K562 (cell line): Measurements from ENCODE around the gene TEDDM1. TPM values are rescaled to one million over a fixed set of nuclear protein-coding genes. Genes with fewer than 3 reads are reported as not detected.

ENCODE experiments used
- ATAC-seq: fragments of 200-7000 bp; cut with Tn5 transposase; 3 replicates; pipeline ENCODE4 v1.9.1; 2020; ENCODE audit warnings: moderate library complexity
- BruUV-seq: library from RNA; stranded (reverse); fragments of 400-500 nt; replicated peaks from 2 replicates; lab custom pipeline; 2021; lab: Mats Ljungman, UMichigan
- CTCF ChIA-PET: fragments of 300-600 bp; formaldehyde crosslinking; extraction: SDS; loops from one replicate; lab custom pipeline; 2021; ENCODE audit warnings: low intra/inter-chr PET ratio; lab: Yijun Ruan, JAX
- POLR2A ChIA-PET: fragments of 300-600, 350-650 bp; sonication (Branson Sonifier 250); formaldehyde crosslinking; extraction: SDS; loops from one replicate; lab custom pipeline; 2021; ENCODE audit warnings: antibody characterized with exemption, inconsistent platforms; lab: Yijun Ruan, JAX
- DNase-seq, 4 experiments: peaks; one replicate each; pipeline versions ENCODE4 v3.0.0 to v3.0.0-alpha.2; 2011 to 2018; ENCODE audit warnings: low spot score in 3 of 4, mixed read lengths in 3 of 4; ENCODE audit errors: extremely low read depth in 1 of 4
- FAIRE-seq: peaks from 2 replicates; lab custom pipeline; 2011; peaks lifted over from hg19 to GRCh38; lab: Jason Lieb, UNC
- H2AFZ ChIP-seq: 2 replicates; pipeline ENCODE4 v1.6.0; 2011; ENCODE audit warnings: low read depth, low read length, control low read depth, inconsistent platforms
- H3K27ac ChIP-seq: fragments of 200-600 bp; 3 replicates; pipeline ENCODE4 v1.8.0; 2011; ENCODE audit warnings: low read depth, mild to moderate bottlenecking, control low read depth, inconsistent platforms, low read length, moderate library complexity, mixed read lengths; ENCODE audit errors: extremely low read depth
- H3K27me3 ChIP-seq, 2 experiments: fragments of 300-600 bp in 1 of 2; 2 replicates in 1 of 2; 3 replicates in 1 of 2; pipeline versions ENCODE4 v1.6.0 to v1.8.0; 2011; ENCODE audit warnings: inconsistent platforms in 2 of 2, low read length in 2 of 2, mild to moderate bottlenecking in 1 of 2, mixed read lengths in 1 of 2, moderate library complexity in 1 of 2; ENCODE audit not compliant: control insufficient read depth in 2 of 2, insufficient read depth in 2 of 2
- H3K36me3 ChIP-seq: fragments of 300-600 bp; 3 replicates; pipeline ENCODE4 v1.8.0; 2011; ENCODE audit warnings: mild to moderate bottlenecking, low read length, inconsistent platforms; ENCODE audit not compliant: control insufficient read depth, insufficient read depth
- H3K4me1 ChIP-seq, 2 experiments: fragments of 200-600 bp in 1 of 2; replicated peaks in 1 of 2; 2 replicates in 1 of 2; 3 replicates in 1 of 2; pipeline versions ENCODE4 v1.5.1 to v1.8.0; 2011; ENCODE audit warnings: inconsistent platforms in 2 of 2, low read length in 2 of 2, mild to moderate bottlenecking in 1 of 2, mixed read lengths in 1 of 2, moderate library complexity in 1 of 2; ENCODE audit not compliant: control insufficient read depth in 2 of 2, insufficient read depth in 2 of 2
- H3K4me2 ChIP-seq: 2 replicates; pipeline ENCODE4 v1.6.1; 2011; ENCODE audit warnings: low read length, control low read depth, inconsistent platforms, mixed read lengths; ENCODE audit not compliant: insufficient read depth
- H3K4me3 ChIP-seq: fragments of 200-600 bp; sonication (generic), shearing (Covaris generic); 2 replicates; pipeline ENCODE4 v1.5.1; 2016; ENCODE audit warnings: control low read depth, inconsistent platforms
- H3K79me2 ChIP-seq: fragments of 200-600 bp; 3 replicates; pipeline ENCODE4 v1.8.0; 2011; ENCODE audit warnings: low read length, inconsistent platforms; ENCODE audit not compliant: control insufficient read depth, insufficient read depth
- H3K9ac ChIP-seq, 2 experiments: 2 replicates each; pipeline versions ENCODE4 v1.6.0 to v1.6.1; 2011; ENCODE audit warnings: low read depth in 2 of 2, low read length in 2 of 2, control low read depth in 1 of 2, inconsistent platforms in 1 of 2, mild to moderate bottlenecking in 1 of 2, mixed read lengths in 1 of 2; ENCODE audit not compliant: insufficient read depth in 1 of 2
- H3K9me1 ChIP-seq: one replicate; pipeline ENCODE4 v1.6.0; 2011; ENCODE audit warnings: inconsistent platforms, mild to moderate bottlenecking, low read length, moderate library complexity; ENCODE audit not compliant: control insufficient read depth, insufficient read depth
- H3K9me3 ChIP-seq: replicated peaks from 2 replicates; pipeline ENCODE4 v1.5.1; 2011; ENCODE audit warnings: low read depth, low read length, inconsistent platforms; ENCODE audit not compliant: control insufficient read depth, insufficient read depth
- H4K20me1 ChIP-seq: replicated peaks from 2 replicates; pipeline ENCODE4 v1.6.1; 2011; ENCODE audit warnings: low read length, inconsistent platforms, mixed read lengths; ENCODE audit not compliant: control insufficient read depth, insufficient read depth
- ARID4B ChIP-seq: sonication (generic); formaldehyde crosslinking; IDR thresholded peaks from 2 replicates; pipeline ENCODE4 v1.8.0; 2022; ENCODE audit warnings: mild to moderate bottlenecking, missing genetic modification reagents
- CAMTA2 ChIP-seq: fragments of 250-450 bp; sonication (Bioruptor Pico); conservative IDR thresholded peaks from 2 replicates; pipeline ENCODE4 v1.5.1; 2022
- KAT7 ChIP-seq: sonication (generic); formaldehyde crosslinking; IDR thresholded peaks from 2 replicates; pipeline ENCODE4 v1.8.0; 2022; ENCODE audit warnings: missing genetic modification reagents, mild to moderate bottlenecking, borderline replicate concordance
- POLR2AphosphoS5 ChIP-seq: IDR thresholded peaks from 2 replicates; pipeline ENCODE4 v1.6.1; 2011; ENCODE audit warnings: mild to moderate bottlenecking, low read depth, low read length, moderate library complexity; ENCODE audit not compliant: control insufficient read depth, insufficient read depth
- SMARCB1 ChIP-seq: IDR thresholded peaks from 2 replicates; pipeline ENCODE4 v1.6.1; 2011; ENCODE audit warnings: improper control_type of control experiment, low read depth; ENCODE audit not compliant: insufficient read length
- TBL1XR1 ChIP-seq, 2 experiments: IDR thresholded peaks; 2 replicates each; pipeline ENCODE4 v1.6.1; 2012; ENCODE audit warnings: improper control_type of control experiment in 2 of 2, low read length in 2 of 2, mild to moderate bottlenecking in 1 of 2
- ZMIZ1 ChIP-seq, 2 experiments: fragments of 150-350 bp in 1 of 2; IDR thresholded peaks; 2 replicates each; pipeline ENCODE4 v1.6.1; 2012 to 2016; ENCODE audit warnings: low read depth in 2 of 2, low read length in 2 of 2, mild to moderate bottlenecking in 1 of 2, moderate library complexity in 1 of 2
- ZNF282 ChIP-seq: sonication (generic); formaldehyde crosslinking; IDR thresholded peaks from 2 replicates; pipeline ENCODE4 v1.8.1; 2023; ENCODE audit warnings: missing genetic modification reagents
- ZNF740 ChIP-seq, 3 experiments: fragments of 200-800 bp in 1 of 3; sonication (Bioruptor generic) in 1 of 3; sonication (generic) in 1 of 3; formaldehyde crosslinking in 1 of 3; IDR thresholded peaks; 2 replicates each; pipeline versions ENCODE4 v1.6.1 to v1.8.0; 2016 to 2022; ENCODE audit warnings: mild to moderate bottlenecking in 2 of 3, missing compliant biosample characterization in 2 of 3, missing genetic modification characterization in 2 of 3, missing genetic modification reagents in 1 of 3
- WGBS: fragments of 100-300 bp; shearing (Covaris generic); methylation state at CpG from one replicate; pipeline ENCODE4 v1.1.6; 2016; ENCODE audit warnings: low coverage, mixed read lengths; ENCODE audit not compliant: insufficient coverage; ENCODE audit errors: missing lambda C conversion rate; 5-methylcytosine and 5-hydroxymethylcytosine counted together
- in situ Hi-C: fragments of 300-500 bp; cut with MboI; formaldehyde crosslinking; loops from 4 replicates; pipeline ENCODE4 v1.15.0; 2018; ENCODE audit warnings: inconsistent platforms, mixed read lengths
- intact Hi-C: fragments of 100-400 bp; cut with micrococcal nuclease; formaldehyde crosslinking; loops from 2 replicates; pipeline ENCODE4 v1.14.2; 2022
- polyA plus RNA-seq, 8 experiments: library from polyadenylated mRNA; depleted of rRNA in 4 of 8; stranded (reverse) in 5 of 8; unstranded in 3 of 8; fragments of >200 nt; fragmentation: Nextera tagmentation in 2 of 8; fragmentation: Illumina TruSeq in 1 of 8; extraction: Ambion mirVana in 2 of 8; extraction: Trizol in 1 of 8; gene quantifications; 2 replicates each; pipeline versions ENCODE4 v1.2.1 to v1.2.3, GENCODE V29; 2011 to 2014; ENCODE audit warnings: inconsistent platforms in 1 of 8, missing spikeins in 1 of 8
- total RNA-seq, 7 experiments: library from RNA; depleted of rRNA in 6 of 7; stranded (reverse); fragments of >200 nt in 6 of 7; fragmentation: Illumina TruSeq in 2 of 7; extraction: Trizol in 2 of 7; gene quantifications; 2 replicates each; pipeline versions ENCODE4 v1.2.1 to v1.2.3, GENCODE V29; 2011 to 2021; ENCODE audit warnings: low replicate concordance in 1 of 7

The TEDDM1 gene
- total and polyA plus RNA-seq, 9 of the 15 experiments (the other 6 are each of a cell fraction or from before 2014, with no cell fraction given): not detected

GRCh38 chr1:182385885-182386853 is 14.3 kb downstream of the TEDDM1 start:
- Histone ChIP-seq H4K20me1 (peaks cover 43% of the 10 kb centered on the region), H3K4me3 (no peak overlapping the region), H3K9me3 (no peaks in the 10 kb centered on the region), H3K9me1 (peaks cover 27% of the 10 kb centered on the region), H3K4me1 (peaks cover 23 to 45% of the 10 kb centered on the region in 2 experiments; a peak in 4 of 5 replicates), H3K36me3 (peaks cover 96% of the 10 kb centered on the region), H3K79me2 (peaks cover 67% of the 10 kb centered on the region), H3K4me2 (peak overlapping the region; percentile 54; the same call in 1 of the 2 replicates), H3K27me3 (no peaks in the 10 kb centered on the region), H3K27ac (peak overlapping the region; percentile 41; the same call in 2 of the 3 replicates), H2AFZ (no peak overlapping the region), H3K9ac (no peak overlapping the region)
- peak in 1 of 4 experiments; percentile 41 for DNase-seq
- no peak for FAIRE-seq
- no peak for ATAC-seq
- 88% methylated on average over 8 of the region's 8 CpGs for WGBS
- in situ Hi-C loops (no loop called here), intact Hi-C loops (no loop called here)
- no TSS peak for BruUV-seq
- POLR2A ChIA-PET: interaction anchor here (0.6 to 8.0 kb wide), 8 partner anchors 10 to 297 kb away, joined by 3 to 137 read pairs (median 6); no protein-coding TSS in a partner anchor
- CTCF ChIA-PET: no interaction called here
- TF ChIP-seq ZNF282 (CRISPR knock-in tag): no peak
- 0 out of 2 replicates have a peak, but pooled peaks have one; percentile 20 for TF ChIP-seq ZNF740 (CRISPR knock-in tag; IDR thresholded peaks at IDR 0.05)
- no peak for TF ChIP-seq ZNF740 (tag; IDR thresholded peaks at IDR 0.05)
- TF ChIP-seq KAT7 (CRISPR knock-in tag): 0 out of 2 replicates have a peak, but pooled peaks have one; percentile 27
- TF ChIP-seq CAMTA2: no peak
- TF ChIP-seq POLR2AphosphoS5: 0 out of 2 replicates have a peak, but pooled peaks have one; percentile 10
- TF ChIP-seq ZMIZ1 (IDR thresholded peaks at IDR 0.05; ENCODE audit: low read depth in 2 of 2, low read length in 2 of 2): no peak
- no peak for TF ChIP-seq ARID4B (CRISPR knock-in tag)
- TF ChIP-seq SMARCB1: no peak
- peak in 1 of 2 experiments; percentile 30; a peak in 1 of 4 replicates for TF ChIP-seq TBL1XR1 (IDR thresholded peaks at IDR 0.05; ENCODE audit: low read length in 2 of 2)
